K562 (cell line): ENCODE measurements around the gene NCAPG2. TPM values are rescaled to one million over a fixed set of nuclear protein-coding genes. Genes with fewer than 3 reads are reported as not detected.

Experiments
- THAP7 ChIP-seq: fragments of 250-450 bp; sonication (Bioruptor Pico); IDR thresholded peaks from 2 replicates; pipeline ENCODE4 v1.5.0; 2021
- ZBTB1 ChIP-seq: sonication (generic); formaldehyde crosslinking; IDR thresholded peaks from 2 replicates; pipeline ENCODE4 v1.8.1; 2023; ENCODE audit warnings: missing genetic modification reagents, low read depth, mild to moderate bottlenecking, borderline replicate concordance
- ZNF445 ChIP-seq: fragments of 250-450 bp; sonication (Bioruptor Pico); IDR thresholded peaks from 2 replicates; pipeline ENCODE4 v1.4.0; 2020; ENCODE audit warnings: low read depth, mild to moderate bottlenecking, moderate library complexity
- ZNF830 ChIP-seq: fragments of 250-450 bp; sonication (Bioruptor Pico); IDR thresholded peaks from 2 replicates; pipeline ENCODE4 v1.5.0; 2021; ENCODE audit warnings: mild to moderate bottlenecking
- polyA plus RNA-seq, 8 experiments: library from polyadenylated mRNA; depleted of rRNA in 4 of 8; stranded (reverse) in 5 of 8; unstranded in 3 of 8; fragments of >200 nt; fragmentation: Nextera tagmentation in 2 of 8; fragmentation: Illumina TruSeq in 1 of 8; extraction: Ambion mirVana in 2 of 8; extraction: Trizol in 1 of 8; gene quantifications; 2 replicates each; pipeline versions ENCODE4 v1.2.1 to v1.2.3, GENCODE V29; 2011 to 2014; ENCODE audit warnings: inconsistent platforms in 1 of 8, missing spikeins in 1 of 8
- total RNA-seq, 7 experiments: library from RNA; depleted of rRNA in 6 of 7; stranded (reverse); fragments of >200 nt in 6 of 7; fragmentation: Illumina TruSeq in 2 of 7; extraction: Trizol in 2 of 7; gene quantifications; 2 replicates each; pipeline versions ENCODE4 v1.2.1 to v1.2.3, GENCODE V29; 2011 to 2021; ENCODE audit warnings: low replicate concordance in 1 of 7
- TF ChIP-seq, protein P1 (sequence below), 3 experiments: IDR thresholded peaks in 2 of 3; conservative IDR thresholded peaks in 1 of 3; 2 replicates each; pipeline ENCODE4 v1.5.1; 2011 to 2012; ENCODE audit warnings: low read length in 3 of 3, mild to moderate bottlenecking in 3 of 3, control low read depth in 2 of 3, improper control_type of control experiment in 1 of 3, inconsistent platforms in 1 of 3, low read depth in 1 of 3, mixed read lengths in 1 of 3, moderate library complexity in 1 of 3; ENCODE audit not compliant: insufficient read depth in 2 of 3
- TF ChIP-seq, protein P2 (sequence below), 2 experiments: fragments of 450-650 bp; formaldehyde crosslinking in 1 of 2; IDR thresholded peaks; 2 replicates each; pipeline versions ENCODE4 v1.4.0 to v1.6.1; 2014 to 2020; ENCODE audit warnings: mild to moderate bottlenecking in 2 of 2, borderline replicate concordance in 1 of 2, low read depth in 1 of 2

Gene NCAPG2
- total and polyA plus RNA-seq, 9 of the 15 experiments (the other 6 are each of a cell fraction or from before 2014, with no cell fraction given): 21.5 to 127 (median 86.1) TPM

DNA sequence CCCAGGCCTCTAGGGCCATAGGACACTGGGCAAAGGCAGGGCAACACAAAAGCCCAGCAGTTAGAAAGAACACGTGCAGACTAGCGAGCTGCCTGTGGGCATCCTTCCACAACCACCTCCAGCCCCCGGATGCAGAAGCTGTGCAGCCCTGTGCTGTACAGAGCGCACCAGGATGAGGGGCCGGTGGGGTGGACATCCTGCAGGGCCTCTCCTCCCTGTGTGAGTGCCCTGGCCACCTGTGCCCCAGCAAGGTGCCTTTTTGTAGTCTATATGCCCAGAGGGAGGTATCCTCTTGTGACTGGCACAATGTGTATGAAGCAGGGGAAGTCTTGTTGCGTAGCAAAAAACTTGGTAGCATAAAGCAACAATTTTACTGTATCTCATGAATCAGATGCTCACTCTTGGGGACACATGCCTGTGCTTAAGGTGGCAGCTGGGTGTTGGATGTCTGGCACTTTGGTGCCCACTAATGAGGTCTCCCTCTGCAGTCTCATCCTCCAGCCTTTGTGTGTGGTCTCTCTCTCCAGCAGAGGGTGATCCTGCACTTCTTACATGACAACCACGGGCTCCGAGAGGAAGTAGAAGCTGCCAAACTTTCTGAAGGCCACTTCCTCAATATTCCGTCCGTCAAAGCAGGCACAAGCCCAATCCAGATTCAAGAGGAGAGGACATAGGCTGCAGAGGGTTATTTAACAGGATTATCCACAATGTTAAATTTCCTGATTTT lies 8.7 kb downstream of the NCAPG2 start (continued):
- TF ChIP-seq, protein P1, sequence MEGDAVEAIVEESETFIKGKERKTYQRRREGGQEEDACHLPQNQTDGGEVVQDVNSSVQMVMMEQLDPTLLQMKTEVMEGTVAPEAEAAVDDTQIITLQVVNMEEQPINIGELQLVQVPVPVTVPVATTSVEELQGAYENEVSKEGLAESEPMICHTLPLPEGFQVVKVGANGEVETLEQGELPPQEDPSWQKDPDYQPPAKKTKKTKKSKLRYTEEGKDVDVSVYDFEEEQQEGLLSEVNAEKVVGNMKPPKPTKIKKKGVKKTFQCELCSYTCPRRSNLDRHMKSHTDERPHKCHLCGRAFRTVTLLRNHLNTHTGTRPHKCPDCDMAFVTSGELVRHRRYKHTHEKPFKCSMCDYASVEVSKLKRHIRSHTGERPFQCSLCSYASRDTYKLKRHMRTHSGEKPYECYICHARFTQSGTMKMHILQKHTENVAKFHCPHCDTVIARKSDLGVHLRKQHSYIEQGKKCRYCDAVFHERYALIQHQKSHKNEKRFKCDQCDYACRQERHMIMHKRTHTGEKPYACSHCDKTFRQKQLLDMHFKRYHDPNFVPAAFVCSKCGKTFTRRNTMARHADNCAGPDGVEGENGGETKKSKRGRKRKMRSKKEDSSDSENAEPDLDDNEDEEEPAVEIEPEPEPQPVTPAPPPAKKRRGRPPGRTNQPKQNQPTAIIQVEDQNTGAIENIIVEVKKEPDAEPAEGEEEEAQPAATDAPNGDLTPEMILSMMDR (IDR thresholded peaks at IDR 0.05 in 2 of 3, conservative IDR thresholded peaks at IDR 0.05 in 1 of 3; ENCODE audit: insufficient read depth in 2 of 3, low read depth in 1 of 3, low read length in 3 of 3): peak; percentile 65 to 89 (median 78)
- no peak for TF ChIP-seq ZNF445
- TF ChIP-seq, protein P2, sequence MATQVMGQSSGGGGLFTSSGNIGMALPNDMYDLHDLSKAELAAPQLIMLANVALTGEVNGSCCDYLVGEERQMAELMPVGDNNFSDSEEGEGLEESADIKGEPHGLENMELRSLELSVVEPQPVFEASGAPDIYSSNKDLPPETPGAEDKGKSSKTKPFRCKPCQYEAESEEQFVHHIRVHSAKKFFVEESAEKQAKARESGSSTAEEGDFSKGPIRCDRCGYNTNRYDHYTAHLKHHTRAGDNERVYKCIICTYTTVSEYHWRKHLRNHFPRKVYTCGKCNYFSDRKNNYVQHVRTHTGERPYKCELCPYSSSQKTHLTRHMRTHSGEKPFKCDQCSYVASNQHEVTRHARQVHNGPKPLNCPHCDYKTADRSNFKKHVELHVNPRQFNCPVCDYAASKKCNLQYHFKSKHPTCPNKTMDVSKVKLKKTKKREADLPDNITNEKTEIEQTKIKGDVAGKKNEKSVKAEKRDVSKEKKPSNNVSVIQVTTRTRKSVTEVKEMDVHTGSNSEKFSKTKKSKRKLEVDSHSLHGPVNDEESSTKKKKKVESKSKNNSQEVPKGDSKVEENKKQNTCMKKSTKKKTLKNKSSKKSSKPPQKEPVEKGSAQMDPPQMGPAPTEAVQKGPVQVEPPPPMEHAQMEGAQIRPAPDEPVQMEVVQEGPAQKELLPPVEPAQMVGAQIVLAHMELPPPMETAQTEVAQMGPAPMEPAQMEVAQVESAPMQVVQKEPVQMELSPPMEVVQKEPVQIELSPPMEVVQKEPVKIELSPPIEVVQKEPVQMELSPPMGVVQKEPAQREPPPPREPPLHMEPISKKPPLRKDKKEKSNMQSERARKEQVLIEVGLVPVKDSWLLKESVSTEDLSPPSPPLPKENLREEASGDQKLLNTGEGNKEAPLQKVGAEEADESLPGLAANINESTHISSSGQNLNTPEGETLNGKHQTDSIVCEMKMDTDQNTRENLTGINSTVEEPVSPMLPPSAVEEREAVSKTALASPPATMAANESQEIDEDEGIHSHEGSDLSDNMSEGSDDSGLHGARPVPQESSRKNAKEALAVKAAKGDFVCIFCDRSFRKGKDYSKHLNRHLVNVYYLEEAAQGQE (IDR thresholded peaks at IDR 0.05; ENCODE audit: borderline replicate concordance): peak; percentile 82
- TF ChIP-seq, protein P2 (CRISPR knock-in tag; IDR thresholded peaks at IDR 0.05; ENCODE audit: low read depth): no peak
- TF ChIP-seq ZNF830: no peak
- TF ChIP-seq THAP7 (CRISPR knock-in tag): no peak
- 0 out of 2 replicates have a peak, but pooled peaks have one; percentile 15 for TF ChIP-seq ZBTB1 (CRISPR knock-in tag)
